Motor neuron (in vitro differentiated cells): ENCODE data around the gene SUN2. TPM values are rescaled to one million over a fixed set of nuclear protein-coding genes. Genes with fewer than 3 reads are reported as not detected.
A peak's percentile ranks its signal among the peaks of the same experiment; 100 is the strongest.

ENCODE experiments used
- ATAC-seq, 8 experiments: fragments of 200-7000 bp; cut with Tn5 transposase; replicated peaks in 6 of 8; 2 replicates each; pipeline ENCODE4 v1.8.0; 2021; ENCODE audit warnings: mild to moderate bottlenecking in 8 of 8, moderate library complexity in 8 of 8
- H3K27ac ChIP-seq, 2 donors: fragments of 250-450 bp; sonication (Bioruptor Pico); 2 replicates each; pipeline ENCODE4 v1.9.0; 2021; ENCODE audit warnings: antibody characterized with exemption in 2 of 2, mild to moderate bottlenecking in 2 of 2, moderate library complexity in 1 of 2
- H3K4me1 ChIP-seq, 2 donors: fragments of 250-450 bp; sonication (Bioruptor Pico); replicated peaks in 1 of 2; 2 replicates each; pipeline ENCODE4 v1.6.1; 2021; ENCODE audit warnings: antibody characterized with exemption in 2 of 2, mild to moderate bottlenecking in 2 of 2, moderate library complexity in 1 of 2
- H3K4me3 ChIP-seq, 5 donors: fragments of 250-450 bp; sonication (Bioruptor Pico); 2 replicates each; pipeline ENCODE4 v1.9.0; 2021; ENCODE audit warnings: antibody characterized with exemption in 5 of 5, mild to moderate bottlenecking in 5 of 5, moderate library complexity in 4 of 5
- WGBS, 10 experiments: fragments of 450-650 bp; shearing (Covaris generic); methylation state at CpG; one replicate each; pipeline ENCODE4 v1.0.0; 2022; 5-methylcytosine and 5-hydroxymethylcytosine counted together
- in situ Hi-C, 9 experiments: fragments of 400-800 bp; cut with MboI; loops; one replicate each; pipeline ENCODE4 v1.15.0; 2021; ENCODE audit warnings: low sequenced_read_pairs in 9 of 9, low pct_unique_long_range_greater_than_20kb in 2 of 9; ENCODE audit not compliant: unreplicated experiment in 9 of 9
- total RNA-seq, 8 experiments: library from RNA; unstranded; fragments of 300-600 nt; gene quantifications; 2 replicates each; pipeline versions ENCODE4 v1.2.3 to v1.2.4, GENCODE V29; 2022

SUN2 gene
- total RNA-seq, 8 experiments from 2014 or later = 29.8 to 49.9 (median 38.0) TPM

GRCh38 chr22:38758276-38758945, 2.6 kb upstream of the SUN2 start:
- ATAC-seq = no peak
- in situ Hi-C loops = loop anchor here in 1 of 9 experiments (25.0 kb wide), 1 partner anchor 254 kb away; the partner anchor contains the start of genes APOBEC3C and APOBEC3D
- WGBS, 10 experiments = 58 to 100% (median 80%) methylated on average over 1 to 2 of the region's 16 CpGs; no CpG with 5 or more reads in 5 of the 10 experiments
- Histone ChIP-seq H3K4me1 (peaks cover 26 to 36% of the 10 kb centered on the region in 2 donors), H3K27ac (no peak overlapping the region), H3K4me3 (no peak overlapping the region)

DNA sequence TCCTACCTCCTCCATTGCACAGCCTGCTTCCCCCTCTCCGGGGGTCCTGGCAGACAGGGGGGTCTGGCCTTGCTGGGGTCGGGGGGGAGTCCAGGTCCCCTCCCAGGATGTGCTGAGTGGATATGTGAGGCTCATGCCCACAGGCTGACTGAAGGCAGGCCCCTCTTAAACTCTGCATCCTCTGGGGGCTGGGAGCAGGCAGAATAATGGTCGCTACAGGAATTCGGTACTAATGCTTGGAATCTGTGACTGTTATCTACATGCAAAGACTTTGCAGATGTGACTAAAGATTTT, 1.6 kb upstream of the SUN2 start:
- H3K4me1 ChIP-seq = peaks cover 21 to 28% of the 10 kb centered on the region in 2 donors
- no peak overlapping the region for H3K4me3 ChIP-seq
- in situ Hi-C loops = loop anchor here in 1 of 9 experiments (25.0 kb wide), 1 partner anchor 255 kb away; the partner anchor contains the start of genes APOBEC3C and APOBEC3D
- 80 to 90% methylated on average over 2 of the region's 4 CpGs; no CpG with 5 or more reads in 8 of the 10 experiments for WGBS, 10 experiments
- H3K27ac ChIP-seq = no peak overlapping the region
- no peak for ATAC-seq

- no peak for ATAC-seq
- 55 to 96% (median 89%) methylated on average over 3 to 12 of the region's 17 CpGs; no CpG with 5 or more reads in 1 of the 10 experiments for WGBS, 10 experiments
- in situ Hi-C loops = loop anchor here in 1 of 9 experiments (25.0 kb wide), 1 partner anchor 255 kb away; the partner anchor contains the start of genes APOBEC3C and APOBEC3D
- Histone ChIP-seq H3K4me3 (peak overlapping the region; percentile 60 to 99 (median 74)), H3K27ac (no peak overlapping the region), H3K4me1 (peaks cover 16 to 24% of the 10 kb centered on the region in 2 donors)
These were observed 1.1 kb upstream of the SUN2 start for GRCh38 chr22:38756711-38757463.

DNA sequence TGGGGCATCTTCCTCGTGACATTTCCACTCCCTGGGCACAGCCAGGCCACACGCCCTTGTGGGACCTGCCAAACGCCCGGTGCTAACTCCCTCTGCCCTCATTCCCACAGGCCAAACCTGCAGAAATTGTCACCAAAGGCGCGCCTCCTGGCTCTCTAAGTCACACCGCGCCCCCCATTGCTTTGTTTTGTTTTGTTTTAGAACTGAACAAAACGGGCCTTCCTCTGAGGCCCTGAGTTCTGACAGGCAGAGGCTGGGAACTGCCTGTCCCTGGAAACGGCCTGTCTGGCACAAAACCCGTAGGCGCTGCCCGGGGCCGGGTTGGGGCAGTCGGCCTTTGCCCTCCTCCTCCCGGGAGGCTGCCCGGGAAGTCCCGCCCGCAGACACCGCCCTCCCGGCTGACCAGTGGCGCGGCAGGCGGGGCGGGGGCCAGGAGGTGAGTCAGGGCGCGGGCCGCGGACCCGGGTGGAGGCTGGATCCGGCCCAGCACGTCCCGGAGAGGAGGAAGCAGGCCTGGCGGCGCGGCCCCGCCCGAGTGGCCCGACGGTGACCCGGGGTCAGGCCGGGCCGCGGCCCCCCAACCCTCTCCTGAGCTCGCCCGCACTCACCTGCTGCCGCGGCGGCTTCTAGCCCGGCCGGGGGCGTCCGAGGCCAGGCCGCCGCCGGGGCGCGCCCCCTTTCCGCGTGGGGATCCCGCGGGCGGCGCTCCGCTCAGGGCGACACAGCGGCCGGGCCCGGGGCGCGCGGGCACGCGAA, 465 bp downstream of the SUN2 start:
- 0% methylated on average over 2 to 9 of the region's 74 CpGs; no CpG with 5 or more reads in 5 of the 10 experiments for WGBS, 10 experiments
- ATAC-seq = peak; percentile 57 to 75 (median 70)
- H3K27ac ChIP-seq = peak overlapping the region; percentile 77 to 89

DNA sequence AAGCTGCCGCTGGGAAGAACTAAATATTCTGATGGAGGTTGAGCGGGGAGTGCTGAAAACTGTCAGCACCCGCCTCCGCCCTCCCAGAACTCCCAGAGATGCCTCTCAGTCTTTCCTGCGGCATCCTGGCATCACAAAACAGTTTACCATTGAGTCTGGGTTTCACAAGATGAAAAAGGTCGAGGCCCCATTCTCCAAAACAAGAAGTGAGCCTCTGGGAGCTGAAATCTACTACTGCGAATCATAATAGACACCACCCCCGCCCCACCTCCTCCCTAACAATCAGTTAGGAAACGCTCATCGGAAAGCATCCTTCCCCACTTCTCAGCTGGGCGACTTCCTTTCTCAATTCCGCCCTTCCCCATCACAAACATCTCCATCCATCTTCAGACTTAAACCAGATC, 1.0 kb downstream of the SUN2 start:
- peak in 3 of 8 experiments; percentile 4 to 9 (median 7) for ATAC-seq
- WGBS, 10 experiments = 7 to 29% (median 20%) methylated on average over 1 to 3 of the region's 12 CpGs; no CpG with 5 or more reads in 7 of the 10 experiments
- Histone ChIP-seq H3K4me3 (peak overlapping the region; percentile 60 to 99 (median 74)), H3K4me1 (peaks cover 9 to 13% of the 10 kb centered on the region in 2 donors), H3K27ac (peak overlapping the region; percentile 77 to 89)
- in situ Hi-C loops = loop anchor here in 1 of 9 experiments (25.0 kb wide), 1 partner anchor 258 kb away; the partner anchor contains the start of genes APOBEC3C and APOBEC3D

More for the DNA sequence above, 465 bp downstream of the SUN2 start:
- H3K4me1 ChIP-seq = peaks cover 9 to 14% of the 10 kb centered on the region in 2 donors
- H3K4me3 ChIP-seq = peak overlapping the region; percentile 60 to 99 (median 74)
- in situ Hi-C loops = loop anchor here in 1 of 9 experiments (25.0 kb wide), 1 partner anchor 257 kb away; the partner anchor contains the start of genes APOBEC3C and APOBEC3D

DNA sequence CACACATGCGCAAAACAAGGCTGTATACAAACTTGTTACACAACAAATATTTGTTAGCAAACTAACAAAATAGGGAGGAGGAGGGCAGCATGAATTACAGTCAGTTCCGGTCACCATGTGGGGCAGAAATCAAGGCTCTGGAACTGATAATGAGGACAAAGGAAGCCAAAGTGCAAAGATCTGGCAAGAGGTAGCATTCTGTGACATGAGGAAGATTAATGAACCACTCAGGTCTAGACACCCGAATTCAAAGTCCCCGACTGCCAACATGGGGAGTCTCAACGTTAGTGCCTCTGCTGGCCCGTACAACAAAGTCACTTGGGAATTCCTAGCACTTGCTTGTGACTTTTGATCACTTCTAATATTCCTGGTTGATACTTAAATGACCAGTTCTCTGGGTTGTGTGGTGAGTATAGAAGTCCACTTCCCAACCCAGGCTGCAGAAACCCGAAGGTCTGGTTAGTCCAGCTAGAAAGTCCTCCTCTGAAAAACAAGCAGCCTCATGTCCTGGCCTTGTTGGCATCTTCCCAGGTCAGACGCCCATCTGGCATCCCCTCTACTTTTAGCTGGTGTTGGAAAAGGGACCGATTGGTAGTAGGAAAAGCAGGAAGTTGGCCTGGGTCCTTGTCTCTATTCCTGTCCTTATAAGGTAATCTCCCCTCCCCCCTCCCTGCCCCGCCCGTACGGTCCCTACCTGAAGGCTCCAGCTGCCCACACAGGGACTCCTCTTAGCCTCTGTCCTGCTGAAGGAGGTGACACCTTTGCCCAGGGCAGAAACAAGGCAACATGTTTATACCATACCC, 1.6 kb downstream of the SUN2 start:
- no peak overlapping the region for H3K27ac ChIP-seq
- ATAC-seq = no peak
- peak overlapping the region; percentile 60 to 99 (median 74) for H3K4me3 ChIP-seq
- peaks cover 9 to 13% of the 10 kb centered on the region in 2 donors for H3K4me1 ChIP-seq
- in situ Hi-C loops = loop anchor here in 1 of 9 experiments (25.0 kb wide), 1 partner anchor 258 kb away; the partner anchor contains the start of genes APOBEC3C and APOBEC3D
- WGBS, 10 experiments = 40 to 100% (median 61%) methylated on average over 2 to 5 of the region's 12 CpGs; no CpG with 5 or more reads in 2 of the 10 experiments

DNA sequence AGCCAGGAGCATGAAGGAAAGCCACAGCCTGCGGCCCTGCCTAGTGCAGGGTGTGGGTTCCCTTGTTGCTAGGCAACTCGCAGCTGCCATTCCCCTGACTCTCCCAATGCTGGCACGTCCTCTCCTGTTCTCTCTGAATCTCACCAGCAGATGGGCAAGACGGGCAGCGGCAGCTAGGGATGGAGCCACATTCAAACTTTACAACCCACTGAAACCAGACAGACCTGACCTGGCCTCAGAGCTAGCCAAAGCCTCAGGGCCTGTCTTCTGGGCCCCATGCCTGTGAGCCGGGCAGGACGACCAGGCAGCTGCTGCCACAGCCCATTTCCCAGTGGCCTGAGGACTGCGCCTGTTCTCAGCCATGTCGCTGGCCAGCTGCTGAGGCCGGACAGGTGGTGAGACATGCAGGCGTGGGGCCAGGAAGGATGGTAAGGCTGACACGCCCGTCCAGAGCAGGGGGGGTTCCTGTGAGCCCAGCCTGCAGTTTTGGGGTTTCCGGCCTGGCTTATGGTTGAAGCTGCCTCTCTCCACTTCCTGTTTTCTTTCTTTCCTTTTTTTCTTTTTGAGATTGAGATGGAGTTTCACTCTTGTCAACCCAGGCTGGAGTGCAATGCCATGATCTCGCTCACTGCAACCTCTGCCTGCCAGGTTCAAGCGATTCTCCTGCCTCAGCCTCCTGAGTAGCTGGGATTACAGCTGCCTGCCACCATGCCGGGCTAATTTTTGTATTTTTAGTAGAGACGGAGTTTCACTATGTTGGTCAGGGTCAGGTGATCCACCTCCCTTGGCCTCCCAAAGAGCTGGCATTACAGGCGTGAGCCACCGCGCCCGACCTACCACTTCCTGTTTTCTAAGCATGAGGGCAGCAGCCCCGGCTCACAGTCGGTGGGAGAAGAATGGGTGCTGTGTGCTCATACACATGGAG, 4.1 kb downstream of the SUN2 start:
- ATAC-seq = peak in 1 of 8 experiments; percentile 3
- Histone ChIP-seq H3K27ac (no peak overlapping the region), H3K4me3 (no peak overlapping the region), H3K4me1 (peaks cover 9% of the 10 kb centered on the region in 2 donors)
- in situ Hi-C loops = loop anchor here in 1 of 9 experiments (25.0 kb wide), 1 partner anchor 261 kb away; the partner anchor contains the start of genes APOBEC3C and APOBEC3D
- 67 to 100% (median 88%) methylated on average over 2 to 10 of the region's 24 CpGs; no CpG with 5 or more reads in 1 of the 10 experiments for WGBS, 10 experiments

DNA sequence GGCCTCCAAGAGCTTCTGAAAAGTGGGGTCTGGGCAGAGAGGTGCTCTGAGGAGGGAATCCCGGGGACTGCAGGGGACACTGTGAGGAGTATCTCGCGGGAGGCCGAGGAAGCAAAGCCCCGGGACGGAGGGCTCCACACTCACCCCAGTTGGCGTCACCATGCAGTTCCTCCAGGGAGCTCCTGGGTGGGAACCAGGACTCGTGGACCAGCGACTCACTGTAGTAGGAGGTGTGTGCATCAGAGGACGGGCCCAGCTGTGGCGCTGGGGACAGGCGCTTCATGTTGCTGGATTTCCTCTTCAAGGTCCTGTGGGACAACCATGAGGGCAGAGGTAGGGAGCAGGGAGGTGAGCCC, 4.8 kb downstream of the SUN2 start:
- no CpG with 5 or more reads among the region's 12 CpGs for WGBS, 10 experiments
- Histone ChIP-seq H3K27ac (no peak overlapping the region), H3K4me3 (no peak overlapping the region)

DNA sequence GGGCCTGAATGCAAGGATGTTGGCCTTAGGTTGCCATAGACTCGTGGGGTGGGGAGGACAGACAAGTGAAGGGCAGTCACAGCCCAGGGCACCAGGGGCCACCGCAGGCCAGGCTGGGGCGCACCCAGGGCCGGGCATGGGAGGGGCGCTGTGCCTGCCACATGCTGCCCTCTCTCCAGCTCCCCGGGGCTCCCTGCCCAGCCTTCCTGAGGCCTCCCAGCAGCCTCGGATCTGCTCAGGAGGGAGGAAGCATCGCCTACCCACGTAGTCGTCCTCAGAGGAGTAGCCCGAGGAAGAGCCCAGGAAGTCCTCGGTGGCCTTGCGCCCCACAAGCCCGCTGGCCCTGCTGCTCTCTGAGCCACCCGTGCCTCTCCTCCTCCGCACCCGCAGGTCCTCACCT, 5.2 kb downstream of the SUN2 start:
- H3K27ac ChIP-seq = no peak overlapping the region

More for the DNA sequence above, 4.8 kb downstream of the SUN2 start:
- in situ Hi-C loops = loop anchor here in 1 of 9 experiments (25.0 kb wide), 1 partner anchor 261 kb away; the partner anchor contains the start of genes APOBEC3C and APOBEC3D
- ATAC-seq = no peak
- H3K4me1 ChIP-seq = peaks cover 4 to 9% of the 10 kb centered on the region in 2 donors

DNA sequence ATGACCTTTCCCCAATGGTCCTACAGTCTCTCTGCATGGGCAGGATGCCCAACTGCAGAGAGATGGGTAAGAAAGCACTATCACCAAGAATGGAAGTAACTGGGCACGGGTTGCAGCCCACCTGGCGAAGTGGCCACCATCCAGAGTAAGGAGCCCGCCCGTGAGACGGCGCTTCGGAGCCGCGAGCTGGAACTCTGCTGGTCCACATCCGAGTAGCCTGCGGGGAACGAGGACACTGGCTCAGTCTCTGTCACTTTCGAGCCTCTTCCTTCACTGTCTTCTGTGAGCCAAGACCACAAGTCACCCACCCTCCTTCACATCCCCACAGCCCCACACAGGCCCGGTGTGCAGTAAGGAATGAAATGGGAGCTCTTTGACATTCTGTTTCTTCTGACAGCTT, 5.7 kb downstream of the SUN2 start:
- Histone ChIP-seq H3K4me3 (no peak overlapping the region), H3K4me1 (peaks cover 4 to 9% of the 10 kb centered on the region in 2 donors), H3K27ac (no peak overlapping the region)
- WGBS, 10 experiments = 80 to 100% (median 92%) methylated on average over 1 to 7 of the region's 14 CpGs; no CpG with 5 or more reads in 5 of the 10 experiments
- in situ Hi-C loops = loop anchor here in 1 of 9 experiments (25.0 kb wide), 1 partner anchor 262 kb away; the partner anchor contains the start of genes APOBEC3C and APOBEC3D
- no peak for ATAC-seq

More for the DNA sequence above, 5.2 kb downstream of the SUN2 start:
- WGBS, 10 experiments = 70 to 80% methylated on average over 1 to 2 of the region's 17 CpGs; no CpG with 5 or more reads in 8 of the 10 experiments
- no peak for ATAC-seq
- Histone ChIP-seq H3K4me3 (no peak overlapping the region), H3K4me1 (peaks cover 4 to 9% of the 10 kb centered on the region in 2 donors)
- in situ Hi-C loops = loop anchor here in 1 of 9 experiments (25.0 kb wide), 1 partner anchor 262 kb away; the partner anchor contains the start of genes APOBEC3C and APOBEC3D
